Ovary (tissue), 9 donors: ENCODE data around the gene GATA3. TPM values are rescaled to one million over a fixed set of nuclear protein-coding genes. Genes with fewer than 3 reads are reported as not detected.

ENCODE experiments used
- DNase-seq, 5 donors: peaks; one replicate each; pipeline ENCODE4 v3.0.0-alpha.2; 2019 to 2020
- H3K27ac ChIP-seq, 2 donors: fragments of 200-600 bp; one replicate each; pipeline versions ENCODE4 v1.5.1 to v1.8.0; 2019 to 2022
- H3K27me3 ChIP-seq: fragments of 200-600 bp; one replicate; pipeline ENCODE4 v1.8.0; 2022
- H3K36me3 ChIP-seq: fragments of 200-600 bp; sonication (generic); one replicate; pipeline ENCODE4 v1.5.1; 2019
- H3K4me1 ChIP-seq: one replicate; pipeline ENCODE4 v1.8.1; 2013; ENCODE audit warnings: mild to moderate bottlenecking, moderate library complexity; ENCODE audit not compliant: insufficient read depth
- H3K4me3 ChIP-seq: fragments of 200-600 bp; sonication (generic); one replicate; pipeline ENCODE4 v1.5.1; 2017
- H3K9me3 ChIP-seq, 2 donors: fragments of 200-600 bp in 1 of 2; sonication (generic) in 1 of 2; one replicate each; pipeline versions ENCODE4 v1.5.1 to v1.8.1; 2013 to 2019; ENCODE audit warnings: mild to moderate bottlenecking in 1 of 2, moderate library complexity in 1 of 2
- EP300 ChIP-seq: sonication (generic); formaldehyde crosslinking; IDR thresholded peaks from one replicate; pipeline ENCODE4 v1.6.1; 2017; ENCODE audit warnings: antibody characterized with exemption
- POLR2A ChIP-seq: fragments of 450-650 bp; IDR thresholded peaks from one replicate; pipeline ENCODE4 v1.6.1; 2017; ENCODE audit warnings: antibody characterized with exemption, mild to moderate bottlenecking, moderate library complexity
- WGBS, 3 donors: extraction: QIAGEN DNeasy Blood & Tissue Kit in 1 of 3; methylation state at CpG; one replicate each; pipeline versions ENCODE4 v1.1.5 to v1.1.7; 2013 to 2017; 5-methylcytosine and 5-hydroxymethylcytosine counted together
- intact Hi-C, 4 donors: fragments of 100-400 bp; cut with DNase I; formaldehyde crosslinking; loops; one replicate each; pipeline versions ENCODE4 v1.11.0 to v1.15.1; 2022 to 2023
- polyA plus RNA-seq, 2 donors: library from polyadenylated mRNA; stranded (reverse); fragments of 200-250 nt in 1 of 2; fragments of 350-450 nt in 1 of 2; fragmentation: Illumina TruSeq in 1 of 2; extraction: RNeasy Lipid Tissue Mini Kit (QIAGEN cat#74804) in 1 of 2; gene quantifications; one replicate each; pipeline ENCODE4 v1.2.3, GENCODE V29; 2013 to 2014
- total RNA-seq, 7 donors: library from RNA; depleted of rRNA in 2 of 7; stranded (reverse); fragments of >200 nt in 2 of 7; fragmentation: NEBNext Ultra II Directional in 3 of 7; extraction: Animal tissue kit (Norgen Biotek cat#: 25700) in 3 of 7; gene quantifications; one replicate each; pipeline versions ENCODE4 v1.1.0 to v1.2.4, GENCODE V29; 2016 to 2023
- TF ChIP-seq, protein P1 (sequence below), 3 donors: fragments of 450-650 bp in 2 of 3; fragments of 200-600 bp in 1 of 3; IDR thresholded peaks; one replicate each; pipeline versions ENCODE4 v1.5.1 to v1.8.0; 2016 to 2022; ENCODE audit warnings: antibody characterized with exemption in 3 of 3, mild to moderate bottlenecking in 1 of 3
- donor health status: DM: no; HTN: no; CAD: no; lungs with moderate emphysema.
- donor health status: DM: no; HTN: no; CAD: no.
- donor health status: Bipolar disorder and iron deficiency.
- donor health status: DM: yes; HTN: yes; CAD: no.
- donor health status: DM: no; HTN: no; CAD: no.
- donor health status: DM: yes; HTN: yes; CAD: no.

Gene GATA3
- total and polyA plus RNA-seq, 9 donors, result 0.15 to 0.48 (median 0.38) TPM; not detected in 2

GRCh38 chr10:8041284-8041991 is 13.1 kb upstream of the GATA3 start:
- Histone ChIP-seq H3K9me3 (no peaks in the 10 kb centered on the region), H3K36me3 (no peaks in the 10 kb centered on the region), H3K4me1 (peaks cover 2% of the 10 kb centered on the region), H3K4me3 (no peak overlapping the region), H3K27ac (no peak overlapping the region), H3K27me3 (no peaks in the 10 kb centered on the region)
- intact Hi-C loops, result no loop called here
- DNase-seq, result no peak
- WGBS, 3 donors, result 7 to 8% (median 7%) methylated on average over 10 of the region's 10 CpGs
- TF ChIP-seq POLR2A, result no peak
- no peak for TF ChIP-seq EP300

- no peak overlapping the region for H3K4me3 ChIP-seq
- H3K27me3 ChIP-seq, result no peaks in the 10 kb centered on the region
- DNase-seq, result no peak
- TF ChIP-seq, protein P1, sequence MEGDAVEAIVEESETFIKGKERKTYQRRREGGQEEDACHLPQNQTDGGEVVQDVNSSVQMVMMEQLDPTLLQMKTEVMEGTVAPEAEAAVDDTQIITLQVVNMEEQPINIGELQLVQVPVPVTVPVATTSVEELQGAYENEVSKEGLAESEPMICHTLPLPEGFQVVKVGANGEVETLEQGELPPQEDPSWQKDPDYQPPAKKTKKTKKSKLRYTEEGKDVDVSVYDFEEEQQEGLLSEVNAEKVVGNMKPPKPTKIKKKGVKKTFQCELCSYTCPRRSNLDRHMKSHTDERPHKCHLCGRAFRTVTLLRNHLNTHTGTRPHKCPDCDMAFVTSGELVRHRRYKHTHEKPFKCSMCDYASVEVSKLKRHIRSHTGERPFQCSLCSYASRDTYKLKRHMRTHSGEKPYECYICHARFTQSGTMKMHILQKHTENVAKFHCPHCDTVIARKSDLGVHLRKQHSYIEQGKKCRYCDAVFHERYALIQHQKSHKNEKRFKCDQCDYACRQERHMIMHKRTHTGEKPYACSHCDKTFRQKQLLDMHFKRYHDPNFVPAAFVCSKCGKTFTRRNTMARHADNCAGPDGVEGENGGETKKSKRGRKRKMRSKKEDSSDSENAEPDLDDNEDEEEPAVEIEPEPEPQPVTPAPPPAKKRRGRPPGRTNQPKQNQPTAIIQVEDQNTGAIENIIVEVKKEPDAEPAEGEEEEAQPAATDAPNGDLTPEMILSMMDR (IDR thresholded peaks at IDR 0.05), result no peak
- no peak for TF ChIP-seq EP300
- TF ChIP-seq POLR2A, result no peak
- peaks cover 2% of the 10 kb centered on the region for H3K4me1 ChIP-seq
- H3K27ac ChIP-seq, result no peak overlapping the region
- intact Hi-C loops, result no loop called here
- H3K9me3 ChIP-seq, result no peaks in the 10 kb centered on the region
- H3K36me3 ChIP-seq, result no peaks in the 10 kb centered on the region
- WGBS, 3 donors, result 5 to 8% (median 6%) methylated on average over 17 of the region's 17 CpGs
Observed at GRCh38 chr10:8041992-8042720, 12.3 kb upstream of the GATA3 start.

- no peaks in the 10 kb centered on the region for H3K27me3 ChIP-seq
- WGBS, 3 donors, result 4% methylated on average over 35 of the region's 35 CpGs
- TF ChIP-seq EP300 (no peak), POLR2A (no peak)
- TF ChIP-seq, protein P1 (IDR thresholded peaks at IDR 0.05), result no peak
- no peaks in the 10 kb centered on the region for H3K9me3 ChIP-seq
- no peaks in the 10 kb centered on the region for H3K36me3 ChIP-seq
- intact Hi-C loops, result no loop called here
- peaks cover 2% of the 10 kb centered on the region for H3K4me1 ChIP-seq
- DNase-seq, result no peak
- H3K27ac ChIP-seq, result no peak overlapping the region
- no peak overlapping the region for H3K4me3 ChIP-seq
Observed at GRCh38 chr10:8042721-8043568, 11.5 kb upstream of the GATA3 start.

DNA sequence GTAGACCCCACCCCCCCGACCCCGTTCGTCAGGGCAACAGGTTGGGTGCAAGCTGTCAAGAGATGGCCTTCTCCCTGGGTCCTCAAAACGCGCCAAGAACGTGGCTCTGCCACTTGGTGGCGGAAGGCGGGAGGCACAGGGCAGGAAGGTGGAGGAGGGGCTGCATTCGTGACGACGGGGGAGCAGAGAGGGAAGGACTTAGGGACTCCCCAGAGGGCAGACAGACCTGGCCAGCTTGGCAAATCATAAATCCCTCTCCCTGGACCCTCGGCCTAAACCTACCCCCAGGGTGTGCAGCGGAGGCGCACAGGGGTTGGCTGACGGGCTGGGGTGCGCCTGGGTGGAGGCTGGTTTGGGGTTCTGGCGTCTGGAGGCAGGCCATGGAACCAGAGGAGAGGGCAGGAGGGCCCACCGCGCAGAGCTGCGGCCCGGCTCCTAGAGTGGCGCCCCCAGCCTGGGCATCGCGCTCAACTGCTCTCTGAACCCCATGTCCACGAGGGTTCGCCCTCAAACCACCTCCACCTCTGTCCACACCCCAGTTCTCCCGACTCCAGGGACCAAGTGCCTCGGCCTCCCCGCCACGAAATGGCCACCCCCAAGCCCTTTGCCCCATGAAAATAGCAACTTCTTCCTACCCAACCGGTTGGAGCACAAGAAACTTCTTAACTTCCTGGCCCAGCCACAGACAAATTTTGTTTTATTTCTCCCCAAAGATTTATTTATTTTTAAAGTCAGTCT is 10.8 kb upstream of the GATA3 start:
- peaks cover 2% of the 10 kb centered on the region for H3K4me1 ChIP-seq
- H3K9me3 ChIP-seq, result no peaks in the 10 kb centered on the region
- no peaks in the 10 kb centered on the region for H3K36me3 ChIP-seq
- no peaks in the 10 kb centered on the region for H3K27me3 ChIP-seq
- no peak overlapping the region for H3K4me3 ChIP-seq
- intact Hi-C loops, result no loop called here
- TF ChIP-seq EP300 (no peak), POLR2A (no peak)
- TF ChIP-seq, protein P1 (IDR thresholded peaks at IDR 0.05), result no peak
- no peak for DNase-seq
- no peak overlapping the region for H3K27ac ChIP-seq
- WGBS, 3 donors, result 6 to 7% (median 6%) methylated on average over 26 to 31 of the region's 31 CpGs
